Astrocyte of the spinal cord (primary cell): Measurements from ENCODE around the gene ETHE1.
A peak's percentile ranks its signal among the peaks of the same experiment; 100 is the strongest.

Experiments
- DNase-seq: peaks from one replicate; pipeline ENCODE4 v3.0.0; 2011; ENCODE audit warnings: low read depth, low spot score
- H3K4me3 ChIP-seq: 2 replicates; pipeline ENCODE4 v1.5.1; 2011; ENCODE audit warnings: low read depth, mild to moderate bottlenecking, low read length, moderate library complexity
- CTCF ChIP-seq: IDR thresholded peaks from 2 replicates; pipeline ENCODE4 v1.5.1; 2012; ENCODE audit warnings: low read depth, mild to moderate bottlenecking, low read length, inconsistent platforms
- in situ Hi-C: cut with HindIII; loops from 2 replicates; pipeline ENCODE4 v1.10.0; 2017; ENCODE audit warnings: low sequenced_read_pairs

Gene ETHE1

GRCh38 chr19:43503501-43504425 is 23.2 kb downstream of the ETHE1 start:
- in situ Hi-C loops = no loop called here
- DNase-seq = peak; percentile 90
- TF ChIP-seq CTCF = no peak
- H3K4me3 ChIP-seq = peak overlapping the region; percentile 78

- in situ Hi-C loops = no loop called here
- DNase-seq = no peak
- H3K4me3 ChIP-seq = no peak overlapping the region
- no peak for TF ChIP-seq CTCF
Measured at GRCh38 chr19:43502419-43502976, 24.5 kb downstream of the ETHE1 start.

GRCh38 chr19:43501661-43502418 is 25.2 kb downstream of the ETHE1 start:
- no peak overlapping the region for H3K4me3 ChIP-seq

GRCh38 chr19:43499042-43499441 is 28.0 kb downstream of the ETHE1 start:
- no peak overlapping the region for H3K4me3 ChIP-seq
- no peak for DNase-seq
- in situ Hi-C loops = no loop called here
- TF ChIP-seq CTCF = no peak

More at GRCh38 chr19:43501661-43502418, 25.2 kb downstream of the ETHE1 start:
- TF ChIP-seq CTCF = no peak
- DNase-seq = no peak
- in situ Hi-C loops = no loop called here

GRCh38 chr19:43498233-43498842 is 28.7 kb downstream of the ETHE1 start:
- no peak for TF ChIP-seq CTCF
- DNase-seq = no peak
- in situ Hi-C loops = no loop called here
- no peak overlapping the region for H3K4me3 ChIP-seq

GRCh38 chr19:43496960-43497359 is 30.0 kb downstream of the ETHE1 start:
- TF ChIP-seq CTCF = no peak
- in situ Hi-C loops = no loop called here
- no peak for DNase-seq
- H3K4me3 ChIP-seq = no peak overlapping the region
